Tibial nerve (tissue), 3 donors: ENCODE data around the gene CLIC1.

ENCODE experiments used
- POLR2A ChIP-seq, 2 donors: fragments of 450-650 bp; IDR thresholded peaks; one replicate each; pipeline ENCODE4 v1.6.1; 2017; ENCODE audit warnings: antibody characterized with exemption in 2 of 2, mild to moderate bottlenecking in 2 of 2, moderate library complexity in 2 of 2
- TF ChIP-seq, protein P1 (sequence below), 5 experiments: fragments of 200-600 bp in 3 of 5; fragments of 450-650 bp in 2 of 5; sonication (generic) in 3 of 5; IDR thresholded peaks; one replicate each; pipeline ENCODE4 v1.5.1; 2016 to 2019; ENCODE audit warnings: antibody characterized with exemption in 5 of 5, mild to moderate bottlenecking in 3 of 5, moderate library complexity in 2 of 5

DNA sequence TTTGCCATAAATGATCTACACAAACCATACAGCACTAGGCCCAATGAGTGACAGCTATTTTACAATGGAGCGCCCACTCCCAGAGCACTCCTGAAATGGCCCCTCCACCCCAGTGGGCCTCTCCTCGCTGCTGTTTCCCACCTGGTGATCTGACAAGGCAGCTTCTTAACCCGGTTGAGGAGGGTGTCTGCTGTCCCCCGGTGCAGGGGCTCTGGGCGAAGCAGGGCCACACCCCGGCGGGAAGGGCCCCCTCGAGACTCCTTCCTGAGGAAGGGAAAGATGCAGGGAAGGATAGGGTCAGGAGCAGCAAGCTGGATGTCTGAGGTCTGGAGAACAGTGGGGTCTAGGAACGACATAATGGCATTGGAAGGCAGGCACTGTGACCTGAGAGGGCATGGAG, 43.4 kb downstream of the CLIC1 start:
- TF ChIP-seq, protein P1, sequence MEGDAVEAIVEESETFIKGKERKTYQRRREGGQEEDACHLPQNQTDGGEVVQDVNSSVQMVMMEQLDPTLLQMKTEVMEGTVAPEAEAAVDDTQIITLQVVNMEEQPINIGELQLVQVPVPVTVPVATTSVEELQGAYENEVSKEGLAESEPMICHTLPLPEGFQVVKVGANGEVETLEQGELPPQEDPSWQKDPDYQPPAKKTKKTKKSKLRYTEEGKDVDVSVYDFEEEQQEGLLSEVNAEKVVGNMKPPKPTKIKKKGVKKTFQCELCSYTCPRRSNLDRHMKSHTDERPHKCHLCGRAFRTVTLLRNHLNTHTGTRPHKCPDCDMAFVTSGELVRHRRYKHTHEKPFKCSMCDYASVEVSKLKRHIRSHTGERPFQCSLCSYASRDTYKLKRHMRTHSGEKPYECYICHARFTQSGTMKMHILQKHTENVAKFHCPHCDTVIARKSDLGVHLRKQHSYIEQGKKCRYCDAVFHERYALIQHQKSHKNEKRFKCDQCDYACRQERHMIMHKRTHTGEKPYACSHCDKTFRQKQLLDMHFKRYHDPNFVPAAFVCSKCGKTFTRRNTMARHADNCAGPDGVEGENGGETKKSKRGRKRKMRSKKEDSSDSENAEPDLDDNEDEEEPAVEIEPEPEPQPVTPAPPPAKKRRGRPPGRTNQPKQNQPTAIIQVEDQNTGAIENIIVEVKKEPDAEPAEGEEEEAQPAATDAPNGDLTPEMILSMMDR (IDR thresholded peaks at IDR 0.05) = no peak
- no peak for TF ChIP-seq POLR2A (IDR thresholded peaks at IDR 0.05)
